ENCODE results near the gene HCN3.

HCN3 gene

DNA sequence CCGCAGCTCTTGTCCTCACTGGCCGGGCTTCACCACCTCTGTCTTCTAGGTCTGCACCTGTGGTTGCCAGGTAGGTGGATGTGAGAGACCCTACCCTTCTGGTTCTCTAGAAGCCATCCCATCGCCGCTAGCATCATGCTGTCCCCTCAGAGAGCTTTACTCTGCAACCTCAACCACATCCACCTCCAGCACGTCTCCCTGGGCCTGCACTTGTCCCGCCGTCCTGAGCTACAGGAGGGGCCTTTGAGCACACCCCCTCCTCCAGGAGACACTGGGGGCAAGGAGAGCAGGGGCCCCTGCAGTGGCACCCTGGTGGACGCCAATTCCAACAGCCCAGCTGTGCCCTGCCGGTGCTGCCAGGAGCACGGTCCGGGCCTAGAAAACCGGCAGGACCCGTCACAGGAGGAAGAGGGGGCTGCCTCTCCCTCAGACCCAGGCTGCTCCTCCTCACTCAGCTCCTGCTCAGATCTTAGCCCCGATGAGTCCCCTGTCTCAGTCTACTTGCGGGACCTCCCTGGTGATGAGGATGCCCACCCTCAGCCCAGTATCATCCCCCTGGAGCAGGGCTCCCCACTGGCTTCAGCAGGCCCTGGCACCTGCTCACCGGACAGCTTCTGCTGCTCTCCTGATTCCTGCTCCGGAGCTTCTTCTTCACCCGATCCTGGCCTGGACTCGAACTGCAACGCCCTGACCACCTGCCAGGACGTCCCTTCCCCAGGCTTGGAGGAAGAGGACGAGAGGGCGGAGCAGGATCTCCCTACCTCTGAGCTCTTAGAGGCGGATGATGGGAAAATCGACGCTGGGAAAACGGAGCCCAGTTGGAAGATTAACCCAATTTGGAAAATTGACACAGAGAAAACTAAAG, 44.6 kb downstream of the HCN3 start:
- H3K4me3 ChIP-seq, result peak overlapping the region; percentile 87
- DNase-seq (ENCODE audit: low spot score), result no peak
- TF ChIP-seq, protein P1, sequence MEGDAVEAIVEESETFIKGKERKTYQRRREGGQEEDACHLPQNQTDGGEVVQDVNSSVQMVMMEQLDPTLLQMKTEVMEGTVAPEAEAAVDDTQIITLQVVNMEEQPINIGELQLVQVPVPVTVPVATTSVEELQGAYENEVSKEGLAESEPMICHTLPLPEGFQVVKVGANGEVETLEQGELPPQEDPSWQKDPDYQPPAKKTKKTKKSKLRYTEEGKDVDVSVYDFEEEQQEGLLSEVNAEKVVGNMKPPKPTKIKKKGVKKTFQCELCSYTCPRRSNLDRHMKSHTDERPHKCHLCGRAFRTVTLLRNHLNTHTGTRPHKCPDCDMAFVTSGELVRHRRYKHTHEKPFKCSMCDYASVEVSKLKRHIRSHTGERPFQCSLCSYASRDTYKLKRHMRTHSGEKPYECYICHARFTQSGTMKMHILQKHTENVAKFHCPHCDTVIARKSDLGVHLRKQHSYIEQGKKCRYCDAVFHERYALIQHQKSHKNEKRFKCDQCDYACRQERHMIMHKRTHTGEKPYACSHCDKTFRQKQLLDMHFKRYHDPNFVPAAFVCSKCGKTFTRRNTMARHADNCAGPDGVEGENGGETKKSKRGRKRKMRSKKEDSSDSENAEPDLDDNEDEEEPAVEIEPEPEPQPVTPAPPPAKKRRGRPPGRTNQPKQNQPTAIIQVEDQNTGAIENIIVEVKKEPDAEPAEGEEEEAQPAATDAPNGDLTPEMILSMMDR (IDR thresholded peaks at IDR 0.05), result no peak
- peak overlapping the region; percentile 98 to 99 for H3K27ac ChIP-seq

- TF ChIP-seq, protein P1 (IDR thresholded peaks at IDR 0.05), result no peak
- DNase-seq (ENCODE audit: low spot score), result no peak
- Histone ChIP-seq H3K4me3 (peak overlapping the region; percentile 87), H3K27ac (peak overlapping the region; percentile 98 to 99)
Measured at GRCh38 chr1:155322571-155322952, 45.3 kb downstream of the HCN3 start.

DNA sequence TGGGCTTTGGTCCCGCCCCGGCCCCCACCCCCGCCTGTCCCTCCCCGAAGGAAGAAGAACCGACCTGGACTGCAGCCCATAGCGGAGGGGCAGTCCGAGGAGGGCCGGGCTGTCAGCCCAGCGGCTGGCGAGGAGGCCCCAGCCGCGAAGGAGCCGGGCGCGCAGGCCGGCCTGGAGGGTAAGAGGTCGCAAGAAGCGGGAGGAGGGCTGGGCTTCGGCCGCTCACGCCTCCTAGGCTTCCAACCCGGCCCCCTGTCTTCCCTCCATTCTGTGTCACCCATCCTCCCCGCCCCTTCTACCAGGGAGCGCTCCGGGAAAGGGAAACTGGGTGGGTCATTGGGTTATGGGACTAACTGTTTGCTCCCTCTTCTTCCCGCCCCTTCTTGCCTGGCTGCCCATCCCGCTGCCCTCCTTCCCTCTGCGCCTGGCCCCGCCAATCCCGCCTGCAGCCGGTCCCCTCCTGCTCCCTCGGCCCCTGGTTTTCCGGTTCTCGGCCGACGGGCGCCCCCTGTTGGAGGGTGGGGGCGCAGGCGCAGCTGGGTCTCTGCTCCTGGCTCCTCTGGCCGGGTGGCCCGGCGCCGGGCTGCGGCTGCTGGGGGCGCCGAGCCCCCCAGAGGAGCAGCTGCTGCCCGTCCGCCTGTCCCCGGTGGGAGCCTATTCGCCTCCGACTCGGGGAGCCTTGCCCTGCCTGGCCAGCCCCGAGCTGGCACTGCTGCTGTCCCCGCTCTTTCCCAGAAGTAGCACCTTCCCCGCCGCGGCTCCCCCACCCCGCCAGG, 45.9 kb downstream of the HCN3 start:
- peak; percentile 98 for DNase-seq (ENCODE audit: low spot score)
- peak overlapping the region; percentile 98 to 99 for H3K27ac ChIP-seq
- TF ChIP-seq, protein P1 (IDR thresholded peaks at IDR 0.05), result peak; percentile 97
- peak overlapping the region; percentile 87 for H3K4me3 ChIP-seq

DNA sequence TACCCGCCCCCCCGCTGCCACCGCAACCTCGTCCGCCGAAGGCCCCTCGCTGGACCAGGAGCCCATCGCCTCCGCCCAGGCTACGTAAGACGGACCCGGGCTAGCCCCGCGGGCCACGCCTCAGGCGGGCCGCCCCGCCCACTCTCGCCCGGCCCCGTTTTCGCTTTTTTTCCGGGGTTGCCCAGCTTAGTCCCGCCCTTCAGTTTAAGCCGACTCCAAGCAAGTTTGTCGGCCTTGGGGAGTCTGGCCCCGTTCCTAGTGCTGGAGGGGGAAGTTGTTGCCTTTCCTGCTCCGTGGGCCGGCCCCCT, 46.4 kb downstream of the HCN3 start:
- TF ChIP-seq, protein P1 (IDR thresholded peaks at IDR 0.05), result no peak
- DNase-seq (ENCODE audit: low spot score), result peak; percentile 96
- H3K4me3 ChIP-seq, result peak overlapping the region; percentile 87

DNA sequence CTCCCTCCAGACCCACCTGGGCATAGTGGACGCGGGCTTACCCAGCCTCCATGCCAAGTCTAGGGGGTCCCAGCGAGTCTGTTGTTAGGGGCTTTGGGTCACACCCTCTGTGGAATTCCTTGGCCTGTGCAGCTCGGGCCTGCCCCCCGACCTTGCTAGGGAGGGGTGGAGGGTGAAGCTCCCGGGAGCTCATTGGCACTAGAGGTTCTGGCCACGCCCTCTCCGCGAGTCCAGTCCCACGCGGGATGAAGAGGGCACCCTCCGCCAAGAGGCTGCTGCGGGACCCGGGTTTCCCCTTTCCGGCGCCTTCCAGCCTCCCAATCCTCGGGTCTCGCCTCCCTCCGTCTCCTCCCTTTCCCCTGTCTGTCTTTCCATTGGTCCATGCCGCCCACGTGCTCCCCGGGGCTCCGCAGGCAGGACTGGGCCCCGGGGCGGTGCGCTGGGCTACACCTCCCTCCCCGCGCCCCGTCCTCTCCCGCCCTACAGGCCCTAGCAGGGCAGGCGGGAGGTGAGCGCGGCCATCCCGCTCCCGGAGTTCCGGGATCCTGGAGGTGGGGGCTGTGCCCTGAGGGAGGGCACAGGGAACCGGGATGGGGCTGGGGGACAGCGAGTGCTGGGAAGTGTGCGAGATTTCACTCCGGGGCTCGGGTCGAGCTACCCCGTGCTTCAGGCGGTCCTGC, 46.9 kb downstream of the HCN3 start:
- TF ChIP-seq, protein P1 (IDR thresholded peaks at IDR 0.05), result no peak
- Histone ChIP-seq H3K27ac (peak overlapping the region; percentile 98 to 99), H3K4me3 (peak overlapping the region; percentile 87)
- peak; percentile 98 for DNase-seq (ENCODE audit: low spot score)

More for the DNA sequence above, 46.4 kb downstream of the HCN3 start:
- H3K27ac ChIP-seq, result peak overlapping the region; percentile 98 to 99

- H3K4me3 ChIP-seq, result peak overlapping the region; percentile 87
- peak overlapping the region; percentile 98 to 99 for H3K27ac ChIP-seq
- TF ChIP-seq, protein P1 (IDR thresholded peaks at IDR 0.05), result no peak
- peak; percentile 83 for DNase-seq (ENCODE audit: low spot score)
Measured at GRCh38 chr1:155324717-155325602, 47.7 kb downstream of the HCN3 start.
